ENCODE data around the gene CLCN6.

The CLCN6 gene

GRCh38 chr1:11880181-11880575 is 74.2 kb downstream of the CLCN6 start:
- no peak for DNase-seq

GRCh38 chr1:11880911-11881748 is 75.1 kb downstream of the CLCN6 start:
- no peak for DNase-seq

GRCh38 chr1:11881749-11882441 is 75.9 kb downstream of the CLCN6 start:
- DNase-seq: no peak

GRCh38 chr1:11882814-11883538 is 77.0 kb downstream of the CLCN6 start:
- DNase-seq: no peak

GRCh38 chr1:11885916-11886315 is 79.9 kb downstream of the CLCN6 start:
- DNase-seq: no peak

- no peak for DNase-seq
These were observed 81.1 kb downstream of the CLCN6 start for GRCh38 chr1:11886986-11887665.

- DNase-seq: no peak
These were observed 81.6 kb downstream of the CLCN6 start for GRCh38 chr1:11887666-11888007.

GRCh38 chr1:11888206-11888876 is 82.3 kb downstream of the CLCN6 start:
- no peak for DNase-seq

- no peak for DNase-seq
These were observed 82.9 kb downstream of the CLCN6 start for GRCh38 chr1:11888877-11889208.

- DNase-seq: no peak
These were observed 85.6 kb downstream of the CLCN6 start for GRCh38 chr1:11891433-11892186.
